ENCODE results near the gene CCSER1.
"Not testable (repeated sequence)": the region's sequence is repeated elsewhere in the genome, so short reads cannot be mapped to it uniquely, and the experiment has no call there.

CCSER1 gene

DNA sequence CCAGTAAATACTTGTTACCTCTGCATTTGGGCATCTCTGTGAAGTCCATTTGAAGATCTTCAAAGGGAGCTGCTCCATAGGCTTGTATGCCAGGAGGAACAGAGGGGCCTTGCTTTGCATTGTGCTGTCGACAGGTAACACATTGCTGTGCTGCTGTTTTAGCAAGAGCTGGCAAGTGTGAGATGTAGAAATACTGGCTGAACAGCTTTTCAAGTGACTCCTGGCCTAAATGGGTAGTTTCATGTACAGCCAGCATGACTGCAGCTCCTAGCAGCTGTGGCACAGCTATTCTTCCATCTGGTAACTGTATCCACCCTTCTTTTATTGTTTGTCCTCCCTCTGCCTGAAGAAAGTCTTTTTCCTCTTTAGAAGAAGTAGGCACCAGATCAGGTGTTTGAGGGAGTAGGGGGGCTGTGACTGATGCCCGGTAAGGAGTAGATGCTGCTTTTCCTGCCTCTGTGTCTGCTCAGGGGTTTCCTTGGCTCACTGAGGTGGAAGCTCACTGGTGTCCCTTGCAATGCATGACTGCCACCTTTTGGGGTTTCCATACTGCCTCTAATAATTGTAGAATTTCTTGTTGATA, 965.3 kb downstream of the CCSER1 start:
- DNase-seq = no peak

DNA sequence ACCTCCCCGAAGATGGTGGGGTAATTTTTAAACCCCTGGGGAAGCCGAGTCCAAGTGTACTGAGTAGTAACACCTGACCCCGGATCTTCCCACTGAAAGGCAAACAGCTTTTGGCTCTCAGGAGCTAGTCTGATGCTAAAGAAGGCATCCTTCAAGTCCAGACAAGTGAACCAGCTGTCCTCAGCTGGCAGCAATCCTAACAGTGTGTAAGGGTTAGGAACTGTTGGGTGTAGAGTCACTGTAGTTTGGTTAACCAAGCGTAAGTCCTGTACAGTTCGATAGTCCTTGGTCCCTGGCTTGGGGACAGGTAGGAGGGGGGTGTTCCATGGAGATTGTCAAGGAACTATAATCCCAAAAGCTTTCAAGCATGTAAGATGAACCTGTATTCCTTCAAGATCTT, 967.0 kb downstream of the CCSER1 start:
- DNase-seq = not testable (repeated sequence)

DNA sequence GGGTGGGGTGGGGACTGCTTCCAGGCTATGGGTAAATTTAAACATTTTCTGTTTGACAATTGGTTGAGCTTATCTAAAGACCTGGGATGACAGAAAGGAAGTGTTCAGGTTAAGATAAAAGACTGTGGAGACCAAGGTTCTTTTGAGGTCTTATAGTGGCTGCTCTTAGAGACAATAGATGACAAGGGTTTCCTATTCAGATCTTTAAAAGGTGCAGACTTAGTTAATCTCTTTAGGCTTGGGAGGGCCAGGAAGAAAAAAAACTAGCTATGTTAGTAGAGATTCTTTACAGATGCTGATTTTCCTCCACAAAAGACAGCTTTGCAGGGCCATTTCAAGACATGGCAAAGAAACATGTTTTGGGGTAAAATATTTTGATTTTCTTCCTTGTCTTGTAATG, 972.5 kb downstream of the CCSER1 start:
- no peak for DNase-seq

DNA sequence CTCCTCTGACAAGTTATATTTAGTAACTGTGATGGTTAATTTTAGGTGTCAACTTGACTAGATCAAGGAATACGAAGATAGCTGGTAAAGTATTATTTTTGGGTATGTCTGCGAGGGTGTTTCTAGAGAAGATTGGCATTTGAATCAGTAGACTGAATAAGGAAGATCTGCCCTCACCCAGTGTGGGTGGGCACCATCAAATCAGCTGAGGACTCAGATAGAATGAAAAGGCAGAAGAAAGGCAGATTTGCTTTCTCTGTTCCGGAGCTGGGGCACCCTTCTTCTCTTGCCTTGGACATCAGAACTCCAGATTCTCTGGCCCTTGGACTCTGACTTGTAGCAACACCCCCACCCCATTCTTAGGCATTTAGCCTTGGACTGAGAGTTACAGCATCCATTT, 981.6 kb downstream of the CCSER1 start:
- no peak for DNase-seq

DNA sequence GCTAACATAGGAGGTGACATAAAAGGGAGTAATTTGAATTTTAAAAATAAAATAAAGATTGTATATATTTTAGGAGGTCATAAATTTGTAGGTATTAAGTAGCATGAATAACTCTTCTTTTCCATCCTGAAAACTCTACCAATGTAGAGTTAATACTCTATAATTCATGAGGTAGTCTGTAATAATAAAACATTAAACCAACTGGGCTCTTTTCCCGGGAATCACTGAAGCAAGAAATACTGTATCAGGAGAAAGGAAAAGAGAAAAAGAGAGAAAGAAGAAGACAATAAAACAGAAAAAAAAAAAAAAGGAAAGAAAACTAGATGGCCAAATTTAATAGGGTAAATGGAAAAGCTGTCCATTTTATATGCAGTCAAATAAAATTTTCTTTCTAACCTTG, 984.4 kb downstream of the CCSER1 start:
- no peak for DNase-seq

DNA sequence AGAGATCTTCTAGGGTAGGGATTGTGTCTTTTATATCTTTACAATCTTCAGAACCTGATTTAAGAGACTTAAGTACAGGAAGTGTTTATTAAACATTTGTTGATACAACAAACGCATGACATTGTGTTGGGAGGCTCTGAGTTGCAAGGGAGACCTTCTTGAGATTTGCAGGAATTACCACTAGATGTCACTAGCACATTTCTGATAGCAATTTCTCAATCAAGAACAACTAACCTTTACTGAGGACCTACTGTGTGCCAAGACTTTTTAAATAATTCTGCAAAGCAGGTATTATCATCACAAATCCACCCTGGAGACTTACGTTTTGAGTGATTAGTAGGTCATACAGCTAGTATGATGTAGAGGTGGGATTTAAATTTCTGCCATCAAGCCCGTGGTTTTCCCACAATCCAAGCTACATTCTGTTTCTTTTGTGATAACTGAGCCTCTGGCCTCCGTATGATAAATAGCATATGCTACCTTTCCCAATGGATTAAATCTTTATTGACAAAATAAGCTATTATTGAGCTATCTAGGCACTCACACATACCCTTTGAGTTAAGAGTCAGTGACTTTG, 986.0 kb downstream of the CCSER1 start:
- DNase-seq = peak; percentile 18

DNA sequence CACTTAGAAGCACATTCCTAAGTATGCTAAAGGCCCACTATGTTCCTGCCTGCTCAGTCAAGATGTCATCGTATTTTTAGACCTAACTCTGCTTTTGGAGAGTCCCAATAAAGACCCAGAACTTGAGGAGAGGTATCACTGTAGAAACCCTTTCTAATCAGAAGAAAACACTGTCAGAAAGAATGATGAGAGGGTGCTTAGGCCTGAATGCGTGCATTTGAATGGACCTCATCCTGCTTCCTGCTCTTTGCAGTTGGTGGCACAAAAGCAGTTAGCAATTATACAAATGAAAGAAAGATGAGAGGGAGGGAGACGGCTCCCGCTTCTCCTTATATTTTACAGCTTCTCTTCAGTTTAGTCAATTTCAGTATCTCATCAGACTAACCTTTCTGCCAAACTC, 987.2 kb downstream of the CCSER1 start:
- DNase-seq = no peak

DNA sequence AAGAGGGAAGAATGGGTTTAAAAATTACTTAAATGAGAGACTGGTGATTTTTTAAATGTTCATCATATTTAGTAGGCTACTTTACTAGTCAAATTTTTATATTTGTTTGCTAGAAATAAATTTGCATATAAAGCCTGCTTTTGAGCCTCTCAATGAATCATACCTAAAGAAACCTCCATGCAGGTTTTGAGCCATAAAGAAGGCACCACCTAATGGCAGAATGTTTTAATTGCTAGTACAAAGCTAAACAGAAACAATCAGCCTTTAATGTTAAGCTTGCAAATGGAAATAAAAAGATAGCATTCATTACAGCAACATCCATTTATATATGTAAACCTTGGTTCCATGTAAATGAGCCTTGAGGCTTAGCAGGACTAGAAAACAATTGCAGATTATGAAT, 989.7 kb downstream of the CCSER1 start:
- DNase-seq = no peak

DNA sequence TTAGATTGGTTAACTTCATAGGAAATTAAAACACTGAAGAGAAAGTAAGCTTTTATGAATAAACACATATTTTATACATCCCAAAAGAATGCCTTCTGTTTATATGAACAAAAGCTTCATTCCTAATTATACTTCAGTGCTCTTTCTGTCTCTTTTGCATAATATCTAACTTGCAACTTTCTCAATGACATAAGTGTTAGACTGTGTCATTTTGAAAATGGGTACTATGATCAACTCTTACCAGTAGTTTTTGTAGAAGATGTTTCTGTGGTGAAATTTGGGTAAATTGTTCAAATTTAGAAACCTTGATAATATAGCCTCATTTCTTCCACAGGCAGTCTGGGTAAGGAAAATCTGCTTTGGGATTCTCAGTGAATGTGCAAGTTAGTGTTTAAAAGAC, 991.4 kb downstream of the CCSER1 start:
- DNase-seq = no peak

DNA sequence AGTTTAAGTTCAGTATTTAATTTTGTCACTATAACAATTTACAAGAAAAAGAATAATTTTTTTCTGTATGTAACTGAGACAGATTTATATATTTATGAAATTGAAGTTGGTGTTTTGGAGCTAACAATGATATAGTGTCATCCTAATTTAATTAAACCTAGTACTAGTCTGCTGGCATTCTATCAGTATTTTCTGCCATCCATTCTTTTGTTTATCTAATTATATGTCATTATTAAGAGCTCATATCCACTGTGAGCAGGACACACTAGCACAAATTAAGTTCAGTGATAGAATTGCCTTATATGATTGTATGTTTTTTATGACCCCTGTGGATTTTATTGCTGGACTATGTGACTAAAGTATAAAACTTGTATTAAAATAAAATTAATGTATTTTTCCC, 996.5 kb downstream of the CCSER1 start:
- no peak for DNase-seq

DNA sequence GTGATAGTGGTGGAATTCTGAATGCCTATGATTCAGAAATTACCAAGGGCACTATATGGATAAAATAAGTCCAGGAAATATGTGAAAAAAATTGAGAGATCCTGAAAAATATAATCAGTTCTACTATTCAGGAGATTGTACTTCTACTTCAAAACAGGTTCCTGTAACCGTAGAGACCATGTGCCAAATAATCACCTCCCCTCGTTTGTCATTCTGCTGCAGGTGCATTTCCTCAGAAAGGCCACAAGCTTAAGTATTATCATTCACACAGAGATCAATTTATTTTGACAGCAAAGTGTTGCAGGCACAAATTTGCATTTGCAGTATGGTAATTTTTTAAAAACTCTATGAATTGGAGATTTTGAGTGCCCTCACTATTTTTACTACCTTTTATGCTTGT, 1000.0 kb downstream of the CCSER1 start:
- no peak for DNase-seq

DNA sequence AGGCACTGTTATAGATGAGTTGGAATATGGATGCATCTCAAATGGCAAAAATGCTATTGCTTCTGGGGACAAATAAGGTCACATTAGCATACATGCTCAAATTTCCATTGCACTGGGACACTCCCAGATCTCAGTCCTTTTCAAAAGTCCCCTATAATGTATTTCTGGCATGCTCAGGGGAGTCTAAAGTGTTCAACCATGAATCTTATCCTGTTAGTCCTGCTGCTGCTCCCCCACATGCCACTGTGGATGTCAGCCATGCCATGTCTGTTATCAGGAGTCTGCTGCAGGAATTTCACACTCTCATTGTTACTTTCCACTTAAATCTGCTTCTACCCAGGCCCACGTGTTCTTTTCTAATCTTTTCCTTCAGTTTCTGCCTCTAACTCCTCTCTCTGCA, 1000.6 kb downstream of the CCSER1 start:
- no peak for DNase-seq

DNA sequence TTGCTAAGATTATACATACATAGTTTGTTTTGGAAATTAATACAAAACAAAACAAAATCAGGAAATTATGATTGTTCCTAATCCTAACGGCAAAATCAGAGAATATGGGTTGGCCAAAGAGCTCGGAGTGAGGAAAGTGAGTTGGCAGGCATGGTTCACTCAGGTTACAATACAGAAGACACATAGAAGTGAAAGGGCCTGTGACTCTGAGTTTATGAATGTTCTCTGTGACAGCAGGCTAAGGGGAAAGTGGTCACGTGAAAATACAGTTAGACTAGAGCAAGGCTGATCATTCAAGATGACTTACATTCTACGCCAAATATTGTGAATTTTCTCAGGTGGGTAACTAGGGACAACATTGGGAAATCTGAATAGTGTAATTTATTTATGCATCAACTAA, 1001.3 kb downstream of the CCSER1 start:
- DNase-seq = no peak

DNA sequence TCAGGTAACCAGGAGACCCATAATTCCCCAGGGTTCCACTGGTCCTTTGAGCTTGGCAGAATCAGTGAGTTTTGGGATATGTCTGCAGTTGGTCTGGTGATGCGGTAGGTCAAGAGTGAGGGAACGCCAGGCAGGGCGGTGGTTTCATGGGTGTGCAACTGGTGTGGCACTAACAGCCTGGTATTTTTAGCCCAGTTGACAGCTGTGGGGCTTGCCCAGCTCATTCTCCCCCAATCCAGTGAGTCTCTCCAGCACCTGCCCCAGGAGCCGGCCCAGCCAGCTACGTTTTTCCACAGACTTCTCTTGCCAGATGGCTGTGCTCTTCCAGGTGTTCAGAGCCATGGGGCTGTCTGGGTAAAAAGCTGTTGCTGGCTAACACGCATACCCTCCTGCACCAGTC, 1019.9 kb downstream of the CCSER1 start:
- DNase-seq = no peak

DNA sequence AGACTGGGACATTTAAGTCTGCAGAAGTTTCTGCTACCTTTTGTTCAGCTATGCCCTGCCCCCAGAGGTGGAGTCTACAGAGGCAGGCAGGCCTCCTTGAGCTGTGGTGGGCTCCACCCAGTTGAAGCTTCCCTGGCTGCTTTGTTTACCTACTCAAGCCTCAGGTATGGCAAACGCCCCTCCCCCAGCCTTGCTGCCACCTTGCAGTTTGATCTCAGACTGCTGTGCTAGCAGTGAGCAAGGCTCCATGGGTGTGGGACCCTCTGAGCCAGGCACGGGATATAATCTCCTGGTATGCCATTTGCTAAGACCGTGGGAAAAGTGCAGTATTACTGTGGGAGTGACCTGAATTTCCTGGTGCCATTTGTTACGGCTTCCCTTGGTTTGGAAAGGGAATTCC, 1026.8 kb downstream of the CCSER1 start:
- DNase-seq = not testable (repeated sequence)

DNA sequence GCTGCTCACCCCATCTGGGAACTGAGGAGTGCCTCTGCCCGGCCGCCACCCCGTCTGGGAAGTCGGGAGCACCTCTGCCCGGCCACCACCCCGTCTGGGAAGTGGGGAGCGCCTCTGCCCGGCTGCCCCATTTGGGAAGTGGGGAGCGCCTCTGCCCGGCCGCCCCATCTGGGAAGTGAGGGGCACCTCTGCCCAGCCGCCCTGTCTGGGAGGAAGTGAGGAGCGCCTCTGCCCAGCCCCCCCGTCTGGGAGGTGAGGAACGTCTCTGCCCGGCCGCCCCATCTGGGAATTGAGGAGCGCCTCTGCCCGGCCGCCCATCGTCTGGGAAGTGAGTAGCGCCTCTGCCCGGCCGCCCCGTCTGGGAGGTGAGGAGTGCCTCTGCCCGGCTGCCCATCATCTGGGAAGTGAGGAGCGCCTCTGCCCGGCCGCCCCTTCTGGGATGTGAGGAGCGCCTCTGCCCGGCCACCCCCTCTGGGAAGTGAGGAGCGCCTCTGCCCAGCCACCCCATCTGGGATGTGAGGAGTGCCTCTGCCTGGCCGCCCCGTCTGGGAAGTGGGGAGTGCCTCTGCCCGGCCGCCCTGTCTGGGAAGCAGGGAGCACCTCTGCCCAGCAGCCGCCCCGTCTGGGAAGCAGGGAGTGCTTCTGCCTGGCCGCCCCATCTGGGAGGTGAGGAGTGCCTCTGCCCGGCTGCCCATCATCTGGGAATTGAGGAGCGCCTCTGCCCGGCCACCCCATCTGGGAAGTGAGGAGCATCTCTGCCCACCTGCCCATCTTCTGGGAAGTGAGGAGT, 1040.9 kb downstream of the CCSER1 start:
- DNase-seq = not testable (repeated sequence)

DNA sequence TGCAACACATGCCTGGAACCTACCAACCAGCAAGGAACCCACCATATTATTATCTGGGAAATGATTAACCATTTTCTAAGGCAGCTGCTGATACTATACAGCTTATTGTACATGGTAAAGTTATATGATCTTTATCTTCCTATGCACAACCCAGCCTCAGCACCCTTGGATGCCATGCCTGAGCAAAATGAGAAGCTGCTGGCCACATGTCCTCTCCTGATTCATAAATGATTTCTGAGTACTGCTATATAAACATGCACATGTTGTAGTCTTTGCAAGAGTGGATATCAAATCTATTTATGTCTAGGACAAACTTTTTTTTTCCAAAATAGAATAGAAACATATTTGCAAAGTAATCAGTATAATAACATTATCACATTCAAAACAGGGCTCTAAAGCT, 1043.6 kb downstream of the CCSER1 start:
- DNase-seq = no peak

DNA sequence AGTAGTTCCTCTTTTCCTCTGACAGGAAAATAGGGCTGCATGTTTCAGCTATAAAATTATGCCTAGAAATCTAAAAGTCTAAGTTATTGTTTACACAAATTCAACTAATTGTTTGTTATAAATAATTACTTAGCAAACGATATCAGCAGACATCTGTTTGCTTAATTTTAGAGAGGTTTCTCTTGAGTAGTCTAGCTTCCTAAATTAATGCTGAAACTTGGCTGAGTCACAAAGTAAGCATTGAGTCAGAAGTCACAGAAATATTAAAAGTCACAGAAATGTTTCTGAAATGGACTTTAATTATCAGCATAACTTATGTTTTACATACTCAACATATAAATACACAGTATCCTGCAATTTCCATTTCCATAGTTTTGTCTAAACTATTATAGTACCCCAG, 1044.0 kb downstream of the CCSER1 start:
- DNase-seq = no peak

DNA sequence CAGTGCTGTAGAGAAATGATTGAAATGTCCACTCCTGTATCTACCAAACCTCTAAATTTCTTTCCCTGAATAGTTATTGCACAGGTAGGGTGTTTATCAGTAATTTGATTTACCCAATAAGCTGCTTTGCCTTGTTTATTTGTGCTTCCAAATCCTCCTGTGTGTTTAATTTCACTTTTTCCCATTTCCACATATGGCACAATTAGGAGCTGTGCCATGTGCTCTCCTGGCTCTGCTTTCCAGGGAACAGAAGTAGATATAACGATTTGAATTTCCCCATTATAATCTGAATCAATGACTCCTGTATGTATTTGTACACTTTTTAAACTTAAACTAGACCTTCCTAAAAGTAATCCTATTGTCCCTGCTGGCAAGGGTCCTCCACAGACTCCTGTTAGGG, 1057.9 kb downstream of the CCSER1 start:
- not testable (repeated sequence) for DNase-seq

DNA sequence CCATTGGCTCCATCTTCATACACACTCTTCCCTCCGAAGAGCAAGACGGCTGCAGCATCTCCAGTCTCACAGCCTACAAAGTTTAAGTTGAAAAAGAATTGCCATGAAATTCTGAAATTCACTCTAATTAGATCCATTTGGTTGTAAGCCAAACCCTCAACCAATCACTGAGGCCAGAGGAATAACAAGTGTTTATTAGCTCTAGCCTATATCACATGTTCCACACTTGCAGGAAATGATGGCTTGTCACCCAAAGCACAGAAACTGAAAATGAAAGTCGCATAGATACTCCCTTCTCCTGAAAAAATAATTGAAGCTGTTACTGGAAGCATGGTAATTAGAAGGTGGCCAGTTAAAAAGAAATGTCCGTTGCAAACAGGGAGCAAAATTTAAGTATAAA, 1071.8 kb downstream of the CCSER1 start:
- no peak for DNase-seq

DNA sequence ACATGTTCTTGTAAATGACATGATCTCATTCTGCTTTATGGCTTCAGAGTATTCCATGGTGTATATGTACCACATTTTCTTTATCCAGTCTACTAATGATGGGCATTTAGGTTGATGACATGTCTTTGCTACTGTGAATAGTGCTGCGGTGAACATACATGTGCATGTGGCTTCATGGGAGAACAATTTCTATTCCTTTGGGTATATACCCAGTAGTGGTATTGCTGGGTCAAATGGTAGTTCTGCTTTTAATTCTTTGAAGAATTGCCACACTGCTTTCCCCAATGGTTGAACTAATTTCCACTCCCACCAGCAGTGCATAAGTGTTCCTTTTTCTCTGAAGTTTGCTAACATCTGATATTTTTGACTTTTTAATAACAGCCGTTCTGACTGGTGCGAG, 1080.3 kb downstream of the CCSER1 start:
- no peak for DNase-seq

DNA sequence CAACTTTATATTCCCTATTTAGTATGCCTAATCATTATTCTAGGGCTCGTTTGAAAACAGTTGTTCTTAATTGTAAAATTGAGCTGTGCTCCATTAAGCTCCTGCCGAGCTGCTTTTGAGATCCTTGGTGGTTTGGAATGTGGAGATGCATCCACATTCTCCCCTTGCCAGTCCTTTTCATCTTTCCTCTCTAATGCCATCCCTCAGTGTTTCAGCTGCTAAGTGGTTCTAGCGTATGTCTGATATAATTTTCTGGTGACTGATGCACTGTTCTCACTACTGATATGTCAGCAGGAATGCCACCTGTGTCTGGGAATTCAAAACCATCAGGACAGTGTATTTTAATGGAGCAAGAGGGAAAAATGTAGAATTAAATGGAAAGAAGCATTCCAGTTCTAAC, 1085.0 kb downstream of the CCSER1 start:
- no peak for DNase-seq

DNA sequence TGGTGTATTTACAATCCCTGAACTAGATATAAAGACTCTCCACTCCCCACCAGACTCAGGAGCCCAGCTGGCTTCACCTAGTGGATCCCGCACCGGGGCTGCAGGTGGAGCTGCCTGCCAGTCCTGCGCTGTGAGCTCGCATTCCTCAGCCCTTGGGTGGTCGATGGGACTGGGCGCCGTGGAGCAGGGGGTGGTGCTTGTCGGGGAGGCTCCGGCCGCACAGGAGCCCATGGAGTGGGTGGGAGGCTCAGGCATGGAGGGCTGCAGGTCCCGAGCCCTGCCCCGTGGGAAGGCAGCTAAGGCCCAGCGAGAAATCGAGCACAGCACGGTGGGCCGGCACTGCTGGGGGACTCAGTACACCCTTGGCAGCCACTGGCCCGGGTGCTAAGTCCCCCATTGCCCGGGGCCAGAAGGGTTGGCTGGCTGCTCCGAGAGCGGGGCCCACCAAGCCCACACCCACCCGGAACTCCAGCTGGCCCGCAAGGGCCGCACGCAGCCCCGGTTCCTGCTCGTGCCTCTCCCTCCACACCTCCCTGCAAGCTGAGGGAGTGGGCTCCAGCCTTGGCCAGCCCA, 1090.7 kb downstream of the CCSER1 start:
- DNase-seq = not testable (repeated sequence)

DNA sequence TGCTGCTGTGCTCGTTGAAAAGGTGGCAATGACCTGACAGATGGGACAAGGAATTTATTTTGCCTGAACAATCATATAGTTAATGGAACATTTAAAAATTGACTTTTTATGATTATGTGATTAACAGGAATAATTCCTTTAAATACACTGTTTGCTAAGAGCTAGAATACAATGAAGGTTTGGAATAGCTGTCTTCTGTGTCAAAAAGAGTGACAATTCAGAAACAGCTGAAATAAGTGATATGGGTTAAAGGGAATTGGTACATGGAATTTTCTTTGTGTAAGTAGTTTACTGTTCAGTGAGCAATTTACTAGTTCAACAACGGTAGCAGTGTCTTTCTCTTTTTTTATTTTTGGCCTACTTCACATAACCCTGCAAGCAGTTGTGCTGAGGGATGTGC, 1093.1 kb downstream of the CCSER1 start:
- no peak for DNase-seq

All from NCI-H345 (cell line).